Psoas muscle (tissue), 8 donors: Measurements from ENCODE around the gene ADISSP. TPM values are rescaled to one million over a fixed set of nuclear protein-coding genes. Genes with fewer than 3 reads are reported as not detected.
A peak's percentile ranks its signal among the peaks of the same experiment; 100 is the strongest.
"Not testable (repeated sequence)": the region's sequence is repeated elsewhere in the genome, so short reads cannot be mapped to it uniquely, and the experiment has no call there.

Source experiments
- ATAC-seq, 4 donors: fragments of 200-7000 bp; cut with Tn5 transposase; one replicate each; pipeline ENCODE4 v1.9.1; 2020; ENCODE audit warnings: moderate library complexity in 3 of 4, mild to moderate bottlenecking in 2 of 4
- DNase-seq, 2 donors: peaks; one replicate each; pipeline ENCODE4 v3.0.0-alpha.2; 2020
- H3K27ac ChIP-seq: fragments of 200-600 bp; one replicate; pipeline ENCODE4 v1.8.0; 2022
- H3K27me3 ChIP-seq, 3 donors: fragments of 200-600 bp in 1 of 3; one replicate each; pipeline versions ENCODE4 v1.6.1 to v1.8.0; 2013 to 2022; ENCODE audit warnings: low read length in 2 of 3, mild to moderate bottlenecking in 2 of 3, moderate library complexity in 1 of 3; ENCODE audit not compliant: insufficient read depth in 3 of 3
- H3K36me3 ChIP-seq, 2 donors: fragments of 200-600 bp in 1 of 2; one replicate each; pipeline versions ENCODE4 v1.6.1 to v1.8.0; 2013 to 2022; ENCODE audit warnings: low read depth in 1 of 2, mild to moderate bottlenecking in 1 of 2, moderate library complexity in 1 of 2; ENCODE audit not compliant: insufficient read depth in 1 of 2
- H3K4me1 ChIP-seq: fragments of 200-600 bp; one replicate; pipeline ENCODE4 v1.8.0; 2022
- H3K4me3 ChIP-seq: fragments of 200-600 bp; one replicate; pipeline ENCODE4 v1.8.0; 2022; ENCODE audit warnings: mild to moderate bottlenecking
- H3K9me3 ChIP-seq: fragments of 200-600 bp; one replicate; pipeline ENCODE4 v1.8.0; 2022
- CTCF ChIP-seq: fragments of 200-600 bp; IDR thresholded peaks from one replicate; pipeline ENCODE4 v1.8.0; 2022; ENCODE audit warnings: antibody characterized with exemption
- WGBS, 3 donors: extraction: QIAGEN DNeasy Blood & Tissue Kit; methylation state at CpG; one replicate each; pipeline versions ENCODE4 v1.1.6 to v1.1.7; 2013; 5-methylcytosine and 5-hydroxymethylcytosine counted together
- intact Hi-C, 2 donors: fragments of 100-400 bp; cut with DNase I; formaldehyde crosslinking; loops; one replicate each; pipeline versions ENCODE4 v1.11.0 to v1.14.2; 2022
- polyA plus RNA-seq, 3 donors: library from polyadenylated mRNA; stranded (reverse); fragments of 200-250 nt; gene quantifications; one replicate each; pipeline ENCODE4 v1.2.3, GENCODE V29; 2013
- total RNA-seq, 4 donors: library from RNA; stranded (reverse); fragmentation: NEBNext Ultra II Directional in 2 of 4; extraction: Animal tissue kit (Norgen Biotek cat#: 25700) in 2 of 4; gene quantifications; one replicate each; pipeline versions ENCODE4 v1.2.1 to v1.2.4, GENCODE V29; 2021 to 2023
- donor health status: healthy with polysubstance abuse.
- donor health status: DM: no; HTN: no; CAD: no; lungs with moderate emphysema.
- donor health status: Bipolar disorder and iron deficiency.
- donor health status: healthy.
- donor health status: DM: yes; HTN: yes; CAD: no.
- donor health status: DM: no; HTN: no; CAD: no.
- donor health status: DM: no; HTN: no; CAD: no.
- donor health status: DM: yes; HTN: yes; CAD: no.

The ADISSP gene
- total and polyA plus RNA-seq, 7 donors: 10.7 to 24.7 (median 14.4) TPM

- H3K4me1 ChIP-seq: peaks cover 6% of the 10 kb centered on the region
- H3K27ac ChIP-seq: no peak overlapping the region
These were observed 29.6 kb upstream of the ADISSP start for GRCh38 chr20:3797226-3797545.

GRCh38 chr20:3796477-3797225, 29.1 kb upstream of the ADISSP start:
- Histone ChIP-seq H3K4me1 (peaks cover 6% of the 10 kb centered on the region), H3K9me3 (no peaks in the 10 kb centered on the region), H3K4me3 (peak overlapping the region; percentile 86), H3K27me3 (no peaks in the 10 kb centered on the region), H3K27ac (peak overlapping the region; percentile 96), H3K36me3 (peaks cover 0 to 11% of the 10 kb centered on the region in 2 donors)
- DNase-seq (no peak), ATAC-seq (peak in 2 of 4 donors; percentile 1 to 9)
- WGBS, 3 donors: 12 to 16% (median 14%) methylated on average over 23 to 33 of the region's 33 CpGs
- TF ChIP-seq CTCF: no peak
- intact Hi-C loops: no loop called here

More at GRCh38 chr20:3797226-3797545, 29.6 kb upstream of the ADISSP start:
- Histone ChIP-seq H3K4me3 (peak overlapping the region; percentile 86), H3K9me3 (no peaks in the 10 kb centered on the region), H3K36me3 (peaks cover 0 to 16% of the 10 kb centered on the region in 2 donors), H3K27me3 (no peaks in the 10 kb centered on the region)
- ATAC-seq: no peak
- intact Hi-C loops: no loop called here
- TF ChIP-seq CTCF: no peak
- WGBS, 3 donors: 55 to 83% (median 69%) methylated on average over 5 of the region's 5 CpGs
- DNase-seq: peak in 1 of 2 donors; percentile 35

DNA sequence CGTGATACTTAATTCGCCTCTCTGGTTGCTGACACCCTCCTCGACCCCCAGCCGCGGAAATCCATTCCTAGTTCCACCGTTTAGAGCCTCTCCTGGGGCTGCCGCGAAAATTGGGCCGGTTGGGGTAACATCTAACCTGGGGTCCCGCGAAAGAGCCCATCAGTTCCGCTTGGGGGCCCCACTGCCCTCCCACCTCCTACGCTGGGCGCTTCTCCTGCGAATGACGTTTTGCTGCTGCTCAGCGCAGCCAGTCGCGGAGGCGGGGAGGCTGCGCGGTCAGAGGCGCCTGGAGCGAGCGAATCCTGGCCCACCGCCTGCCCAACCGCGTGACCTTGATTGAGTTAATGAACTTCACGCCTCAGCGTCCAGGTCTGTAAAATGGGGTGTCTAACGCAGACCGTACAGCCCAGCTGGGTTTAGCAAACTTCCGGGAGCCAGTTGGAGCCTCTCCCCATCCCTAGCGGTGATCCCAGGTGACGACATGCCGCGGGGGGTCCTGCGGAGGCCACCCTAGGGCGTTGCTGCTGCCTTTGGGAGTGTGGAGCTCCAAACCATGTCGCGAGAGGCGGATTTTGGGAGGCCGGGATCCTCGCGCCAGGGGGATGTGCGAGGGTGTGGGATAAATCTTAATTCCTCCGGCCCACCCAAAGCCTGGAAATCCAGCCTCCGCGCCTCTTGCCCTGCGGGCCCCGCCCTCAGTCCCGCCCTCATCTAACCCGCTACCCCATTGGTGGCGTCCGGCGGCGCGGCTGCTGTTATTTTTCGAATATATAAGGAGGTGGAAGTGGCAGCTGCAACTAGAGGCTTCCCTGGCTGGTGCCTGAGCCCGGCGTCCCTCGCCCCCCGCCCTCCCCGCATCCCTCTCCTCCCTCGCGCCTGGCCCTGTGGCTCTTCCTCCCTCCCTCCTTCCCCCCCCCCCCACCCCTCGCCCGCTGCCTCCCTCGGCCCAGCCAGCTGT, 28.2 kb upstream of the ADISSP start, which contains the start of gene CDC25B:
TSS of gene CDC25B (plus strand) at position 800 of the 958 bp plus-strand sequence. CDS start 222 bp downstream, outside the sequence.
- H3K4me3 ChIP-seq: peak within 1 kb of the TSS; percentile 86
- DNase-seq (peak; percentile 95 to 96), ATAC-seq (peak; percentile 93 to 98 (median 95))
- peaks cover 0 to 3% of the 10 kb centered on the region in 2 donors for H3K36me3 ChIP-seq
- peak within 1 kb of the TSS; percentile 96 for H3K27ac ChIP-seq
- intact Hi-C loops: no loop called here
- H3K4me1 ChIP-seq: peaks cover 6% of the 10 kb centered on the region
- 1 to 3% (median 2%) methylated on average over 63 to 69 of the region's 69 CpGs for WGBS, 3 donors
- H3K9me3 ChIP-seq: no peaks in the 10 kb centered on the region
- H3K27me3 ChIP-seq: no peaks in the 10 kb centered on the region
- TF ChIP-seq CTCF: peak; percentile 51

GRCh38 chr20:3794701-3795420, 27.3 kb upstream of the ADISSP start:
- no peaks in the 10 kb centered on the region for H3K36me3 ChIP-seq
- peak overlapping the region; percentile 86 for H3K4me3 ChIP-seq
- no peaks in the 10 kb centered on the region for H3K9me3 ChIP-seq
- no peak for TF ChIP-seq CTCF
- H3K4me1 ChIP-seq: peaks cover 6% of the 10 kb centered on the region
- H3K27me3 ChIP-seq: no peaks in the 10 kb centered on the region
- intact Hi-C loops: no loop called here
- peak overlapping the region; percentile 96 for H3K27ac ChIP-seq
- WGBS, 3 donors: 85 to 87% (median 85%) methylated on average over 25 of the region's 25 CpGs
- ATAC-seq: no peak
- peak in 1 of 2 donors; percentile 51 for DNase-seq

DNA sequence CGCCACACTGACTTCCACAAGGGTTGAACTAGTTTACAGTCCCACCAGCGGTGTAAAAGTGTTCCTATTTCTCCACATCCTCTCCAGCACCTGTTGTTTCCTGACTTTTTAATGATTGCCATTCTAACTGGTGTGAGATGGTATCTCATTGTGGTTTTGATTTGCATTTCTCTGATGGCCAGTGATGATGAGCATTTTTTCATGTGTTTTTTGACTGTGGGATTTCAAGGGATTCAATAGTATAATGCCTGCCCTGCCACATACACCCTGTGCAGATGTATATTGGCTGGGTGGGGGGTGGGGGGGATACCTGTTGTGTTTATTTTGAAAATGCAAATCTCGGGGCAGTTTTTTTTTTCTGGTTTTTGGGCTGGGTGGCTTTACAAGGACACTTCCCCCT, 26.6 kb upstream of the ADISSP start:
- intact Hi-C loops, H3K4me3 ChIP-seq, H3K27me3 ChIP-seq, ATAC-seq, H3K27ac ChIP-seq, H3K9me3 ChIP-seq, H3K36me3 ChIP-seq, H3K4me1 ChIP-seq, DNase-seq: not testable (repeated sequence)
- 89 to 100% (median 92%) methylated on average over 1 to 3 of the region's 3 CpGs for WGBS, 3 donors

DNA sequence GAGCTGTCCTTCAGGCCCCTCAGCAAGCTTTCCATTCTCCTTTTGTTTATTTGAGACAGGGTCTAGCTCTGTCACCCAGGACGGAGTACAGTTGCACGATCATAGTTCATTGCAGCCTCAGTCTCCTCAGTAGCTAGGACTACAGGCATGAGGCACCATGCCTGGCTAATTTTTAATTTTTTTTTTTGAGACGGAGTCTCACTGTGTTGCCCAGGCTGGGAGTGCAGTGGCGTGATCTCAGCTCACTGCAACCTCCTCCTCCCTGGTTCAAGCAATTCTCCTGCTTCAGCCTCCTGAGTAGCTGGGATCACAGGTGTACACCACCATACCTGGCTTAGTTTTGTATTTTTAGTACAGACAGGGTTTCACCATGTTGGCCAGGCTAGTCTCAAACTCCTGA, 21.6 kb upstream of the ADISSP start:
- H3K4me1 ChIP-seq: peaks cover 18% of the 10 kb centered on the region
- not testable (repeated sequence) for H3K27ac ChIP-seq, H3K36me3 ChIP-seq, ATAC-seq, DNase-seq, H3K9me3 ChIP-seq, H3K27me3 ChIP-seq, H3K4me3 ChIP-seq
- intact Hi-C loops: loop anchor here (5.0 to 10.0 kb wide), 4 partner anchors 33 to 298 kb away; partner anchors contain the start of gene AP5S1 (in 1 of the 2)
- 91 to 95% (median 92%) methylated on average over 4 of the region's 4 CpGs for WGBS, 3 donors
